GM12892 (cell line): Measurements from ENCODE around the gene CHRDL2.

Experiments
- POLR2A ChIP-seq: IDR thresholded peaks from 2 replicates; pipeline ENCODE4 v1.6.1; 2011; ENCODE audit warnings: low read depth, low read length, control low read depth
- POLR2AphosphoS5 ChIP-seq: IDR thresholded peaks from 2 replicates; pipeline ENCODE4 v1.6.1; 2011; ENCODE audit warnings: low read depth, low read length, control low read depth
- TAF1 ChIP-seq: IDR thresholded peaks from 2 replicates; pipeline ENCODE4 v1.6.1; 2011; ENCODE audit warnings: low read depth, mild to moderate bottlenecking, control low read depth, low read length, borderline replicate concordance

DNA sequence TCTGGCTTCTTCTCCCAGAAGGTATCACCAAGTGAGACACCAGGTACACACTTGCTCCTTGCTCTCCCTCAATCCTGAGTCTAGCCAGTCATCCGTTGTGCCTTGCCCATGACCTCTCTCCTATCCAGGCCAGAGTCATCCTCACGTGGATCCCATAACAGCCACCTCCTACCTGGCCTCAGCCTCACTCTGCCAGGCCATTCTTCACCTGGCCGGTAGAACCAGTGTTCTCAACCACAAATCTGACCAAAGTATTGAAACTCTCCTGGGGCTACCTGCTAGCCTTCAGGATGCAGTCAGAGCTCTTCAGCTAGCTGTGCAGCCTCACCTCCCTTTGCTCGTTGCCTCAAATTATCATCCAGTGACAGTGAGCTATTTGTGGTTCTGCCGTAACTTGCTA, 37.7 kb downstream of the CHRDL2 start:
- TF ChIP-seq POLR2AphosphoS5 (no peak), POLR2A (no peak), TAF1 (no peak)
